T-cell (primary cell): Measurements from ENCODE around the gene HSFX2. TPM values are rescaled to one million over a fixed set of nuclear protein-coding genes. Genes with fewer than 3 reads are reported as not detected.
"Not testable (repeated sequence)": the region's sequence is repeated elsewhere in the genome, so short reads cannot be mapped to it uniquely, and the experiment has no call there.

Experiments
- ATAC-seq, 4 experiments: fragments of 200-7000 bp in 3 of 4; fragments of 150-1000 bp in 1 of 4; cut with Tn5 transposase; replicated peaks in 1 of 4; 1 replicate in 3 of 4; 2 replicates in 1 of 4; pipeline ENCODE4 v1.10.0; 2021; ENCODE audit warnings: moderate library complexity in 3 of 4, mild to moderate bottlenecking in 2 of 4, moderate number of reproducible peaks in 1 of 4
- CTCF ChIA-PET, 2 donors: fragments of 300-600 bp; sonication (Branson Sonifier 250); formaldehyde crosslinking; loops; one replicate each; lab custom pipeline; 2022; ENCODE audit warnings: antibody characterized with exemption in 2 of 2; lab: Charles Lee
- POLR2A ChIA-PET, 2 donors: fragments of 300-600 bp; sonication (Branson Sonifier 250); formaldehyde crosslinking; loops; one replicate each; lab custom pipeline; 2022; ENCODE audit warnings: antibody characterized with exemption in 2 of 2; lab: Charles Lee
- DNase-seq, 35 experiments: peaks; one replicate each; pipeline versions ENCODE4 v3.0.0 to v3.0.0-alpha.2; 2013 to 2023
- H3K27ac ChIP-seq: one replicate; pipeline ENCODE4 v1.5.1; 2013; ENCODE audit warnings: low read length
- H3K27me3 ChIP-seq, 2 experiments: replicated peaks in 1 of 2; 1 replicate in 1 of 2; 2 replicates in 1 of 2; pipeline versions ENCODE4 v1.6.1 to v1.7.0; 2013; ENCODE audit warnings: low read length in 1 of 2, mixed read lengths in 1 of 2; ENCODE audit not compliant: control insufficient read depth in 2 of 2, insufficient read depth in 2 of 2; ENCODE audit errors: extremely low read depth in 1 of 2
- H3K36me3 ChIP-seq, 2 donors: 1 replicate in 1 of 2; 2 replicates in 1 of 2; pipeline versions ENCODE4 v1.6.1 to v1.7.0; 2013; ENCODE audit warnings: low read length in 1 of 2; ENCODE audit not compliant: control insufficient read depth in 2 of 2, insufficient read depth in 1 of 2; ENCODE audit errors: extremely low read depth in 1 of 2
- H3K4me1 ChIP-seq, 2 experiments: 1 replicate in 1 of 2; 2 replicates in 1 of 2; pipeline versions ENCODE4 v1.6.1 to v1.7.0; 2013; ENCODE audit warnings: low read length in 2 of 2, mixed read lengths in 1 of 2; ENCODE audit not compliant: insufficient read depth in 2 of 2, control insufficient read depth in 1 of 2; ENCODE audit errors: extremely low read depth in 1 of 2
- H3K4me3 ChIP-seq, 2 donors: 1 replicate in 1 of 2; 2 replicates in 1 of 2; pipeline versions ENCODE4 v1.5.1 to v1.7.0; 2013; ENCODE audit warnings: mild to moderate bottlenecking in 2 of 2, low read length in 1 of 2, moderate library complexity in 1 of 2; ENCODE audit not compliant: control insufficient read depth in 1 of 2; ENCODE audit errors: extremely low read depth in 1 of 2
- H3K9me3 ChIP-seq: 2 replicates; pipeline ENCODE4 v1.7.0; 2013
- H3K27ac Mint-ChIP-seq, 2 donors: one replicate each; pipeline ENCODE4 v1.8.0; 2020 to 2021; ENCODE audit warnings: mild to moderate bottlenecking in 2 of 2, mixed read lengths in 2 of 2
- H3K27me3 Mint-ChIP-seq, 2 donors: one replicate each; pipeline ENCODE4 v1.8.0; 2021 to 2022; ENCODE audit warnings: mixed read lengths in 2 of 2
- H3K36me3 Mint-ChIP-seq: one replicate; pipeline ENCODE4 v1.8.0; 2021; ENCODE audit warnings: mixed read lengths
- H3K4me1 Mint-ChIP-seq, 3 donors: one replicate each; pipeline ENCODE4 v1.8.0; 2020 to 2022; ENCODE audit warnings: mixed read lengths in 3 of 3, mild to moderate bottlenecking in 1 of 3
- H3K4me3 Mint-ChIP-seq, 3 donors: one replicate each; pipeline ENCODE4 v1.8.0; 2020 to 2022; ENCODE audit warnings: mild to moderate bottlenecking in 3 of 3, mixed read lengths in 3 of 3, moderate library complexity in 3 of 3
- H3K9me3 Mint-ChIP-seq, 3 donors: one replicate each; pipeline ENCODE4 v1.8.0; 2020 to 2022; ENCODE audit warnings: mixed read lengths in 3 of 3
- WGBS: methylation state at CpG from one replicate; pipeline ENCODE4 v1.1.5; 2013; ENCODE audit warnings: missing lambda C conversion rate; ENCODE audit not compliant: insufficient coverage; 5-methylcytosine and 5-hydroxymethylcytosine counted together
- total RNA-seq, 35 experiments: library from RNA in 6 of 35; stranded (reverse) in 6 of 35; fragments of 120-200 nt in 1 of 35; gene quantifications; one replicate each; pipeline versions ENCODE4 v1.2.1 to v1.2.4 and lab custom pipeline; 2013 to 2026

The HSFX2 gene
- total RNA-seq, 5 donors from 2014 or later (not counting 1 experiment from before 2014, with no cell fraction given), result not detected

- H3K27me3 Mint-ChIP-seq, result peaks cover 0 to 11% of the 10 kb centered on the region in 2 donors
- H3K36me3 Mint-ChIP-seq, H3K36me3 ChIP-seq, ATAC-seq, CTCF ChIA-PET, H3K27ac ChIP-seq, H3K4me3 ChIP-seq, H3K27me3 ChIP-seq, H3K27ac Mint-ChIP-seq, POLR2A ChIA-PET, H3K9me3 Mint-ChIP-seq, H3K9me3 ChIP-seq, DNase-seq, H3K4me3 Mint-ChIP-seq: not testable (repeated sequence)
- WGBS, result no CpG with 5 or more reads among the region's 8 CpGs
- peaks cover 0 to 13% of the 10 kb centered on the region in 2 experiments for H3K4me1 ChIP-seq
- H3K4me1 Mint-ChIP-seq, result peaks cover 45 to 67% (median 60%) of the 10 kb centered on the region in 3 donors
Observed at GRCh38 chrX:149626829-149627228, 31.7 kb upstream of the HSFX2 start.

GRCh38 chrX:149619662-149620061, 24.5 kb upstream of the HSFX2 start:
- H3K9me3 Mint-ChIP-seq, H3K4me1 ChIP-seq, POLR2A ChIA-PET, H3K9me3 ChIP-seq, H3K4me3 ChIP-seq, H3K36me3 Mint-ChIP-seq, H3K27ac Mint-ChIP-seq, CTCF ChIA-PET, H3K27me3 Mint-ChIP-seq, ATAC-seq, H3K4me3 Mint-ChIP-seq, H3K27me3 ChIP-seq, H3K36me3 ChIP-seq, H3K27ac ChIP-seq, DNase-seq: not testable (repeated sequence)
- no CpG with 5 or more reads among the region's 1 CpG for WGBS
- H3K4me1 Mint-ChIP-seq, result peaks cover 11 to 34% (median 21%) of the 10 kb centered on the region in 3 donors

- H3K4me3 ChIP-seq, result no peak overlapping the region
- H3K4me3 Mint-ChIP-seq, result no peak overlapping the region
- no CpG with 5 or more reads among the region's 3 CpGs for WGBS
- no peak for ATAC-seq
- no peaks in the 10 kb centered on the region for H3K36me3 ChIP-seq
- no peaks in the 10 kb centered on the region for H3K27me3 ChIP-seq
- H3K4me1 Mint-ChIP-seq, result peaks cover 5 to 32% (median 17%) of the 10 kb centered on the region in 3 donors
- no peaks in the 10 kb centered on the region for H3K9me3 Mint-ChIP-seq
- no peaks in the 10 kb centered on the region for H3K27me3 Mint-ChIP-seq
- H3K4me1 ChIP-seq, result no peaks in the 10 kb centered on the region
- POLR2A ChIA-PET, result no interaction called here
- no peak overlapping the region for H3K27ac ChIP-seq
- H3K27ac Mint-ChIP-seq, result no peak overlapping the region
- CTCF ChIA-PET, result no interaction called here
- H3K36me3 Mint-ChIP-seq, result no peaks in the 10 kb centered on the region
- DNase-seq, result no peak
- H3K9me3 ChIP-seq, result no peaks in the 10 kb centered on the region
Observed at GRCh38 chrX:149618871-149619270, 23.8 kb upstream of the HSFX2 start.

GRCh38 chrX:149611623-149612175, 16.6 kb upstream of the HSFX2 start:
- Histone ChIP-seq H3K9me3 (no peaks in the 10 kb centered on the region), H3K27me3 (no peaks in the 10 kb centered on the region), H3K4me3 (no peak overlapping the region), H3K27ac (no peak overlapping the region), H3K4me1 (no peaks in the 10 kb centered on the region), H3K36me3 (peaks cover 0 to 5% of the 10 kb centered on the region in 2 donors)
- no peak overlapping the region for H3K27ac Mint-ChIP-seq
- WGBS, result no CpG with 5 or more reads among the region's 1 CpG
- CTCF ChIA-PET, result no interaction called here
- peaks cover 0 to 31% (median 13%) of the 10 kb centered on the region in 3 donors for H3K4me1 Mint-ChIP-seq
- peaks cover 9% of the 10 kb centered on the region for H3K36me3 Mint-ChIP-seq
- POLR2A ChIA-PET, result no interaction called here
- H3K9me3 Mint-ChIP-seq, result no peaks in the 10 kb centered on the region
- DNase-seq (no peak), ATAC-seq (no peak)
- H3K4me3 Mint-ChIP-seq, result no peak overlapping the region
- H3K27me3 Mint-ChIP-seq, result peaks cover 0 to 5% of the 10 kb centered on the region in 2 donors

- H3K9me3 Mint-ChIP-seq, result no peaks in the 10 kb centered on the region
- H3K27me3 Mint-ChIP-seq, result peaks cover 0 to 8% of the 10 kb centered on the region in 2 donors
- peaks cover 0 to 23% (median 9%) of the 10 kb centered on the region in 3 donors for H3K4me1 Mint-ChIP-seq
- no peak overlapping the region for H3K4me3 Mint-ChIP-seq
- H3K27ac Mint-ChIP-seq, result no peak overlapping the region
- no peak overlapping the region for H3K27ac ChIP-seq
- peaks cover 14% of the 10 kb centered on the region for H3K36me3 Mint-ChIP-seq
- ChIA-PET CTCF (no interaction called here), POLR2A (interaction anchor here in 1 of 2 donors (0.6 kb wide), 1 partner anchor 99 kb away, joined by 3 read pairs; no protein-coding TSS in a partner anchor)
- H3K4me1 ChIP-seq, result no peaks in the 10 kb centered on the region
- DNase-seq, result no peak
- peaks cover 0 to 11% of the 10 kb centered on the region in 2 donors for H3K36me3 ChIP-seq
- H3K4me3 ChIP-seq, result no peak overlapping the region
- no peak for ATAC-seq
- no peaks in the 10 kb centered on the region for H3K27me3 ChIP-seq
- H3K9me3 ChIP-seq, result no peaks in the 10 kb centered on the region
- WGBS, result no CpG with 5 or more reads among the region's 5 CpGs
Observed at GRCh38 chrX:149610511-149610910, 15.4 kb upstream of the HSFX2 start.

GRCh38 chrX:149607699-149608098, 12.6 kb upstream of the HSFX2 start:
- CTCF ChIA-PET, result no interaction called here

More at GRCh38 chrX:149607699-149608098, 12.6 kb upstream of the HSFX2 start:
- ATAC-seq (no peak), DNase-seq (no peak)
- H3K4me1 Mint-ChIP-seq, result peaks cover 0 to 9% (median 0%) of the 10 kb centered on the region in 3 donors
- H3K27me3 Mint-ChIP-seq, result peaks cover 0 to 11% of the 10 kb centered on the region in 2 donors
- Histone ChIP-seq H3K9me3 (no peaks in the 10 kb centered on the region), H3K36me3 (peaks cover 0 to 14% of the 10 kb centered on the region in 2 donors), H3K27ac (no peak overlapping the region), H3K4me3 (no peak overlapping the region), H3K27me3 (no peaks in the 10 kb centered on the region), H3K4me1 (no peaks in the 10 kb centered on the region)
- POLR2A ChIA-PET, result no interaction called here
- H3K9me3 Mint-ChIP-seq, result no peaks in the 10 kb centered on the region
- no peak overlapping the region for H3K4me3 Mint-ChIP-seq
- peaks cover 26% of the 10 kb centered on the region for H3K36me3 Mint-ChIP-seq
- H3K27ac Mint-ChIP-seq, result no peak overlapping the region
